Activated T-helper 9 cell treated with anti-CD3 and anti-CD28 coated beads, Interleukin-2, amount 50 U/mL, for 16 hours (primary cell): ENCODE measurements around the gene MTHFS.
A peak's percentile ranks its signal among the peaks of the same experiment; 100 is the strongest.

Source experiments
- DNase-seq: peaks from one replicate; pipeline ENCODE4 v3.0.0-alpha.2; 2020; ENCODE audit warnings: low read depth

The MTHFS gene

DNA sequence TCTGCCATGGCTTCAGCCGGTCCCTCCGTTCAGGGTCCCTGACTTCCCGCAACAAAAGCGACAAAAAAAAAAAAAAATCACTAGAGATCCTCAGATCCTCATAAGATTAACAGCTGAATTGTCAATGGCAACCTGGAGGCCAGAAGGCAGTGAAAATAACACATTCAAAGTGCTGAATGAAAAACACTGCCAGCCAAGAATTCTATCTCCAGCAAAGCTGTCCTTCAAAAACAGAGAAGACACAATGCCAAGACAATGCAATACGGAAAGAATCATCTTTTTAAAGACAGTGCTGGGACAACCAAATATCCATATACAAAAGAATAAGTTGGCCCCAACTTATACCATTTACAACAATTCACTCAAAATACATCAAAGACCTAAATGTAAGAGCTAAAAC lies 21.6 kb downstream of the MTHFS start:
- DNase-seq, result no peak

DNA sequence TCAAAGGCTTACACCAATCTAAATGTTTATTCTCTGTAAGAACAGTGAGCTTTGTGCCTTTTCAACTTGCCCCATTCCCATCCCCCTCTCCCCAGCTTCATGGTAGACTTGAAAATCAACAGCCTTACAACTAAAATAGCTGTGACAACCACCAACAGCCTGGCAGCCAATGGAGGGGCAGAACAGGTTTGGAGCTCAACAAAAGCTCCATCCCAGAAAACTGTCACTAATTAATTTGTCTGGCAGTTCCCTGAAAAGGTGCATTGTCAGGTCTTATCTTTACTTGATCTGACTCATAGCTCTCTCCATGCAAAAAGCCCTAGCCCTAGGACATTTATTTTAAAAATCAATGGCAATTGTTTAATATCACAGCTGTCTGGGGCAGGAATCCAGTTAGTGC lies 22.6 kb downstream of the MTHFS start:
- no peak for DNase-seq

DNA sequence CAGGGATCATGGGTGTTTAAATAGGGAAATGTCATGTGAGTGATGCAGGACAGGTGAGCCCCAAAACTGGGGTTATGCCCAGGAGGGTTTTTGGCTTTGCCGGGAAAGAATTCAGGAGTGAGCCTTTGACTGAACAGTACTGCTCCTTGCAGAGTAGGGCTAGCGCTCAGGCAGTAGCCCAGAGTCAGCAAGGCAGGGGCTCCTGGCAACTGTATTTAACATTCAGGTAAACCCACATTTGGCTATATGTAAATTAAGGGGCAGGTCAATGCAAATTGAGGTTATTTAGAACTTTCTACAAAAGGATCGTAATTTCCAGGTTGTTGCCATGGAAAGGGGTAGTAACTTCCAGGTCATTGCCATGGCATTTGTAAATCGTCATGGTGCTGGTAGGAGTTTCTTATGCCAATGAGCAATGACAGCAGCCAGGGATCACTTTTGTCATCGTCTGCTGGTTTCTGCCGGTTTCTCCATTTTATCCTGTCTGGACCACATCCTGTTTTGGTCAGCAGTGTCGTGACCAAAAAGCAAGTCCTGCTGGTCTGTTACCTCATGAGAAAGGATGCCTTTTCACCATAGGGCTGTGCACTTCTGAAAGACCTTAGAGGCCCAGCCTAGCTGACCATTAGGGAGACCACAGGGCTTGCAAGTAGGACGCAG lies 24.3 kb downstream of the MTHFS start:
- no peak for DNase-seq

DNA sequence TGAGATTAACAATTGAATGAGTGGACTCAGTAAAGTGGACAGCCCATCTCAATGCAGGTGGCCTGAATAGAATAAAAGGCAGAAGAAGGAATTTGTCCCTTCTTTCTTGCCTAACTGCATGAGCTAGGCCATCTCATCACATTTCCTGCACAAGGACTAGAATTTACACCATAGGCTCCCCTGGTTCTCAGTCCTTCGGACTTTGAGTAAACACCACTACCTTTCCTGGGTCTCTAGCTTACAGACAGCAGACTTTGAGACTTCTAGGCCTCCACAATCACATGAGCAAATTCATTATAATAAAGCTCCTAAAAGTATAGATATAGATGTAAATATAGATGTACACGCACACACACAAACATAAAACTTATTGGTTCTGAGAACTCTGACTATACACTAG lies 28.3 kb downstream of the MTHFS start:
- DNase-seq, result no peak

DNA sequence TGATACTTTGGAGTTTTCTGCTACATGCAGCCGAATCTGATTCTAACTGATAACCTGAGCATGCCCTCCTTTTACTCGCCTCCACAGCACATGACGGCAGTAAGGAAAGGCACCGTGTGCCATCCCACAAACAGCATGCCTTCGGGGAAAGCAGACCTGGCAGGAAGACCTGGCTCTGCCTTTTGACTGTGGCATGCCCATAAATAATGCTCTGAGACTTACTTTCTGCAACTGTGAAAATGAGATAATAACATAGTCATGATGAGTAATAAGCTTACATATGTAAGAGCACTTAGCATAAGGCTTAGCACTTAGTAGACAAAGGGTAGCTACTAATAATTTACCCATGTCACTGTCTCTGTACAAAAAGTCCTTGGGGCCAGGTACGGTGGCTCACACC lies 32.9 kb downstream of the MTHFS start:
- DNase-seq, result no peak

GRCh38 chr15:79862191-79862590 lies 34.6 kb downstream of the MTHFS start:
- no peak for DNase-seq

GRCh38 chr15:79860661-79861060 lies 36.2 kb downstream of the MTHFS start:
- DNase-seq, result no peak

GRCh38 chr15:79858469-79858868 lies 38.3 kb downstream of the MTHFS start:
- no peak for DNase-seq

DNA sequence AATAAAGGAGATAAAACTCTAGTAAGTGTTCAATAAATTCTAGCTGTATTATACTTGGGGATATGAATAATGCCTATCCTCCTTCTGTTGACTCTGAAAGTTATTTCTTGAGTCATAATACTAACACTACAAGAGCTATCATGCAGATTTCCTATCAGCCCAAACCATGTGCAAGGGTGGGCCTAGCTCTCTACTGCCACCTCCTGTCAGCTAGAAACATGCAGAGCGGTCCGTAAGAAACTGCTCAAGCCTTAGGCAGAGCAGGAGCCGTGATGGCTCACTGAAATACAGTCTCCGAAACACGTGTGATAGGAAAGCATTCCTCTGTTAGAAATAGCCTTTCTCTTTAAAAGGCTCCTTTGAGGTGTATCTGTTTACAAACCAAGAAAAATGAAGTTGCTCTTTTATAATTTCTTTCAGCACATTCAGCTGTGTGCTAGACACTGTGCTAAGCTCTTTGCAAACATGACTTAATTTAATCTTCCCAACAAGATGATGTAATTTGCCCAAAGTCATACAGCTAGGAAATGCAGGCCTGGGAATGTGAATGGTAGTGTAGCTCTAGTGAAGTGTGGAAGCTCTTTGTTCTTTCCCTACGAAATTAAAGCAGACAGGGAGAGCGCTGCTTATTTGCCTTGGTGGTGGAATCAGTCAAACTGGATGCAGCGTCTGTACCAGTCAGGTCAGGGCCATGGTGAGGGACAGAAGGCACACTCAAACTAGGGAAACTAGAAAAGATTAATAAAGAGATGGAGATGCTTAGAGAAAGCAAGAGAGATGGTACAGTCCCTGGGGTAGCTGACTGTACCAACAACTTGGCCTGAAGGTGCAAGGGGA lies 43.1 kb downstream of the MTHFS start:
- DNase-seq, result peak; percentile 29

DNA sequence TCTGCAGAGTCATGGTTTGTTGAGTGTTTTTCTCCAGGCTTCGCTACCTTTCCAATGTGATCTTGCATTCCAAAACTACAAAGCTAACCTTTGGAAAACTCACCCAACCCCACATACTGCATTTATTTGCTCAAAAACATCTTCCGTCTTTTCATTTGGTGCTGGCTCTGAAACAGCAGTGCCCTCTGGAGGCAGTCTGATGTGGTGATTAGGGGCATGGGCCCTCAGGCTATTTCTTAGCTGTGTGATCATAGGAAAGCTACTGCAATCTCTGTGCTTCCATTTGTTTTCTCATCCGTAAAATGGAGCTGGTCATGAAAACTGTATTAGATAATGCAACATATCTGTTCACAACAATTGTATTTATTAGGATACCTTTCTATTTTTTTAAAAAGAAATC lies 47.0 kb downstream of the MTHFS start:
- no peak for DNase-seq

GRCh38 chr15:79846539-79846938 lies 50.3 kb downstream of the MTHFS start:
- no peak for DNase-seq

DNA sequence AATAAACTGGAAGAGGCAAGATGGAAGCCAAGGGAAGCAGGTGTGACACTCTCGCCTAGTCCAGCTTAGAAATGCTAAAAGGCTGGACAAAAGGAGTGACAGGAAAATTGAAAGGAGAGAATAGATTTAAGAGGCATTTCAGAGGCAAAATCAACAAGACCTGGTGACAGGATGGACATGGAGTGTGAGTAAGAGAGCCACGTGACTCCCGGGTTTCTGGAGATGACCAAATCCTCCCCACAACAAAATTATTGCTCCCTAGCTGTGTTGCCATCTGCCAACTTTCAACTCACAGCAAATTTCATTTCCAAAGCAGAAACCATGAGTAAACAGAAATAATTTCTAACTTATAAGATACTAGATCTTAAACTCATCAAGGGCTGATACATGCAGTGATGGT lies 52.6 kb downstream of the MTHFS start:
- no peak for DNase-seq

DNA sequence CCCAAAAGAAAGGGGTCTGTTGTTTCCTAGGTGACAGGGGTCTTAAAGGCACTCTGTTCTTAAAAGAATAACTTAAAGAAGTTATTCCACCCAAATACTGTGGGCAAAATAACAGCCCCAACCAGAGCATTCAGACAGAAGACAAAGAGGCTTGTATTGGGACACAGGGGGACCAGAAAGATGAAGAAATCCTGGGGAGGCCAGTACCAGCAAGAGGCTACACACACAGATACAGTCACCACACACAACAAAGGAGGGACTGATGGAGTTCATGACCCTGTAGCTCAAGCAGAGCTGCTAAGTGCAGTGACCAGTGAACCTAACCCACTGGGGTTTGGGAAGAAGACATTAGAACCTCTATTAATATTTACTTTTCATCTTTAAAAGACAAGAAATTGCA lies 59.0 kb downstream of the MTHFS start:
- no peak for DNase-seq

DNA sequence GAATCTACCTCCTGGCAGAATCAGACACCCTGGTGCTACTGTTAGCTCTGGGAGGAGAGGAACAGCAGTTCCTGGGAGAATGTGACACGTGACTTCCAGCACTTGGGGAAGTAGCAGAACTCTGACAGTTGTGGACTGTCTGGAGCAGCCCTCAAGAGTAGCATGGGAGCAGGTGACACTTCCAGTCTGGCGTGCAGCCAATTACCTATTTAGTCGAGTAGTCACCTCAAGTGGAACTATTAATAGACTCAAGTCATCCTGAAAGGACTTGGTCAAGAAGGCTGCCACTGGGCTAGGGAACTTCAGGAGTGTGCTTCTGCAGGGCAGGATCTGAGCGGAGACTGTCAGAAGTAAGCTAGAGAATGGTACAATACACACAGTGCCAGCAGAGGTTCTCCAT lies 62.3 kb downstream of the MTHFS start:
- DNase-seq, result no peak

DNA sequence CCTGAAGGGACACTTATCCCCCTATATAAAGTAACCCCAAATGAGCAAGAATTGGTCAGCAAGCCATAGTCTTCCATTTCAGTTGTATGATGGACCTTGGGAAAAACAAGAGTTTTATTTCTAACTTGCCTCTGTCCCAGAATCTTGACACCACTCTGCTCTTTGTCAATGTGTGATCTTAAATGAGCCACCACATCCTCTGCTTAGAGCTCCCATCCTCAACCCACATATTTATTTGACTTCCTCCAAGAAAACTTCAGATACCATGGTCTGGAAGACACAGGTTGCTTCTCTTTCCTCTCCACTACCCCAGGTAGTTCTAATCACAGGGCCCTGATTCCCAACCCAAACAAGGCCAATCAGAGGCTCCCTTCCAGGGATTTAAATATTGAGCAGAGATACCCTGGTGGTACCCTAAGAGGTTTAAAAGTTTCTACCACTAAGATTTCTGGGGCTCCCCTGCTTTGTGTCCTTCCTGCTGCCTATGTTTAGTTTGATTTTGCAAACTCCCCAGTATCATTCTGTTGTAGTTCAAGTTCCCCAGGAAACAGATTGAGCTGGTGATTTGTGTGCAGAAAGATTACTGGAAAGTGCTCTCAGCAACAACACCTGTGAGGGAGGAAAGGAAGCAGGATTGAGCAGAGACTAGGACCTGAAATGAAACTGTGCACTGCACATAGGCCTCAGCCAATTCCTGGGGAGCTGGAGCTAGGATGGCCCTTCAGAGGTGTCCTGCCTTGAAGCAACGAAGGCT lies 64.3 kb downstream of the MTHFS start:
- DNase-seq, result no peak

GRCh38 chr15:79831604-79832003 lies 65.2 kb downstream of the MTHFS start:
- DNase-seq, result no peak

- no peak for DNase-seq
These were observed 66.9 kb downstream of the MTHFS start for GRCh38 chr15:79829950-79830349.

GRCh38 chr15:79828447-79828846 lies 68.4 kb downstream of the MTHFS start:
- no peak for DNase-seq

- no peak for DNase-seq
These were observed 70.0 kb downstream of the MTHFS start for GRCh38 chr15:79826800-79827199.

DNA sequence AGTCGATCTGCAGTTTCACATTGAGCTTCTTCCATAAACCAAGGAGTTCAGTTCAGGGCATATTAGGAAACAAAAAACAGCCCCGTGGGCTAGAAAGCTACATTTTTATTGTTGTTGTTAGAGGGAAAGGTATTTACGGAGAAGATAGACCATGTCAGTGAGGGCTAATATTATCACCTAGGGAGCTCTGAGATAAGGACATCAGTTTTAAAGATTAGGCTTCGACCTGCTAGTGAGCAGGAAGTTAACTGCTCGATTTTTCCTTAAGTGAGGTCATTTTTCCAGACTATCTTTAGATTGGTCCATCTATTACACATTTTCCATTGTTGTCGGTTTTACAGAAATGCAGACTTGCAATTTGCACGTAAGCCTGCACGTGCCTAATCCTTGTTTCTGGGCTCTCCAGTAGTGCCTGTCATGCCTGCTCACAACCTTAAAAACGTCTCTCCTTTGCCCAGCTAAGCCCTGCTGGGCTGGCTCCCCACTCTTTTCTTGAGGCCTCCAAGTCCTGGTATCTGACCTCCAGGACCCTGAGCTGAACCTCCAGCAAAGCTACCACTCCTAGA lies 72.6 kb downstream of the MTHFS start:
- DNase-seq, result no peak

DNA sequence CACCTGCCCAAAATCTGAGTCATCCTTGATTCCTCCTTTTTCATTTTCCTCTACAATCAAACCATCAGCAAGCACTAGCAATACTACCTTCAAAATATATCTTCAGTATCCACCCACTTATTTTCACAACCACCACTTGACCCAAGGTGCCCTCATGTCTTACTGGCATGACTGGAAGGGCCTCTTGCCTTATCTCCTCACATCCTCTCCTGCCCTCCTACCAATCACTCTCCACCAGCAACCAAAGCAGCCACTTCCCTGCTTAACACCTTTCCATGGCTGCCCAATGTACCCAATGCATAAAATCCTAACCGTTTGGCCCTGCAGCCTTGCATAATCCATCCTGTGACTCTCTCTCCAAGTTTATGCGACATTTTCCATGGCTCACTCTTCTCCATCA lies 76.0 kb downstream of the MTHFS start:
- no peak for DNase-seq

DNA sequence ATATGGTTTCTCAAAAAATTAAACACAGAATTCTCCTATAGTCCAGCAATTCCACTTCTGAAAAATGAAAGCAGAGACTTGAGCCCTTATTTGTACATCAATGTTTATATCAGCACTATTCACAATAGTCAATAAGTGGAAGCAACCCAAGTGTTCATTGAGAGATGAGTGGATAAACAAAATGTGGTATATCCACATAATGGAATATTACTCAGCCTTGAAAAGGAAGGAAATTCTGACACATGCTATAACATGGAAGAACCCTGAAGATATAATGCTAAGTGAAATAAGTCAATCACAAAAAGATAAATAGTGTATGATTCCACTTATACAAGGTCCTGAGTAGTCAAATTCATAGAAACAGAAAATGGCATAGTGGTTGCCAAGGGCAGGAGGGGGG lies 76.6 kb downstream of the MTHFS start:
- DNase-seq, result no peak

DNA sequence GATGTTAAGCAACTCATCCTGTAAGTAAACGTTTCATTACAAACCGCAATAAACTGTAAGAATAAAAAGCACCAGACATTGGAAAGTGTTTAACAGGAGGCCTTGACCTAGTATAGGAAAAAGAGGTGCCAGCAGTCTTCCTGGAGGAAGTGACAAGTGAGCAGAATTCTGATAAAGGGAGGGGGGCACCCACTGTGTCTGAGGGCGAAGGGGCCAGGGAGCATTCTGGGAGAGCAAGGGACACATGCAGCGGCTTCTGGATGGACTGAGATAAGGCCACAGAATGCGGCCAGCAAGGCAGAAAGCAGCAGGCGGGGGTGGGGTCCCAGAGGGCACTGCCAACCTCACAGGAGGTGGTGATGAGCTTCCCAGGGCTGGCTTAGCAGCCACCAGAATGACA lies 80.2 kb downstream of the MTHFS start:
- no peak for DNase-seq
